RKO (cell line): Measurements from ENCODE around the gene BICD2.

Source experiments
- DNase-seq: peaks from one replicate; pipeline ENCODE4 v3.0.0-alpha.2; 2016; ENCODE audit warnings: low spot score

BICD2 gene

GRCh38 chr9:92727716-92728700 lies 36.6 kb downstream of the BICD2 start:
- DNase-seq: no peak

GRCh38 chr9:92726971-92727715 lies 37.5 kb downstream of the BICD2 start:
- no peak for DNase-seq

- no peak for DNase-seq
Measured at GRCh38 chr9:92726348-92726747, 38.3 kb downstream of the BICD2 start.

- no peak for DNase-seq
Measured at GRCh38 chr9:92725766-92726165, 38.9 kb downstream of the BICD2 start.

GRCh38 chr9:92725266-92725545 lies 39.4 kb downstream of the BICD2 start:
- DNase-seq: no peak

- DNase-seq: no peak
Measured at GRCh38 chr9:92724528-92725265, 39.9 kb downstream of the BICD2 start.

- DNase-seq: no peak
Measured at GRCh38 chr9:92723801-92724323, 40.8 kb downstream of the BICD2 start.

GRCh38 chr9:92723299-92723625 lies 41.4 kb downstream of the BICD2 start:
- DNase-seq: no peak

- DNase-seq: no peak
Measured at GRCh38 chr9:92722386-92723298, 42.0 kb downstream of the BICD2 start.

- DNase-seq: no peak
Measured at GRCh38 chr9:92721548-92721947, 43.1 kb downstream of the BICD2 start.

GRCh38 chr9:92720807-92721535 lies 43.7 kb downstream of the BICD2 start:
- DNase-seq: no peak

- no peak for DNase-seq
Measured at GRCh38 chr9:92720209-92720765, 44.3 kb downstream of the BICD2 start.

- DNase-seq: no peak
Measured at GRCh38 chr9:92719028-92719647, 45.5 kb downstream of the BICD2 start.

- DNase-seq: no peak
Measured at GRCh38 chr9:92718086-92719001, 46.3 kb downstream of the BICD2 start.

- DNase-seq: no peak
Measured at GRCh38 chr9:92717201-92718085, 47.2 kb downstream of the BICD2 start.

- peak; percentile 18 for DNase-seq
Measured at GRCh38 chr9:92716557-92716956, 48.1 kb downstream of the BICD2 start.

GRCh38 chr9:92715488-92716231 lies 49.0 kb downstream of the BICD2 start:
- DNase-seq: no peak
